Stimulated activated CD8-positive, alpha-beta memory T cell treated with anti-CD3 and anti-CD28 coated beads, Interleukin-15, amount 100 ng/mL, for 48 hours (primary cell): ENCODE data around the gene ADAMTSL1.

ENCODE experiments used
- DNase-seq, 2 donors: peaks; one replicate each; pipeline ENCODE4 v3.0.0-alpha.2; 2020; ENCODE audit warnings: low read depth in 2 of 2

The ADAMTSL1 gene

DNA sequence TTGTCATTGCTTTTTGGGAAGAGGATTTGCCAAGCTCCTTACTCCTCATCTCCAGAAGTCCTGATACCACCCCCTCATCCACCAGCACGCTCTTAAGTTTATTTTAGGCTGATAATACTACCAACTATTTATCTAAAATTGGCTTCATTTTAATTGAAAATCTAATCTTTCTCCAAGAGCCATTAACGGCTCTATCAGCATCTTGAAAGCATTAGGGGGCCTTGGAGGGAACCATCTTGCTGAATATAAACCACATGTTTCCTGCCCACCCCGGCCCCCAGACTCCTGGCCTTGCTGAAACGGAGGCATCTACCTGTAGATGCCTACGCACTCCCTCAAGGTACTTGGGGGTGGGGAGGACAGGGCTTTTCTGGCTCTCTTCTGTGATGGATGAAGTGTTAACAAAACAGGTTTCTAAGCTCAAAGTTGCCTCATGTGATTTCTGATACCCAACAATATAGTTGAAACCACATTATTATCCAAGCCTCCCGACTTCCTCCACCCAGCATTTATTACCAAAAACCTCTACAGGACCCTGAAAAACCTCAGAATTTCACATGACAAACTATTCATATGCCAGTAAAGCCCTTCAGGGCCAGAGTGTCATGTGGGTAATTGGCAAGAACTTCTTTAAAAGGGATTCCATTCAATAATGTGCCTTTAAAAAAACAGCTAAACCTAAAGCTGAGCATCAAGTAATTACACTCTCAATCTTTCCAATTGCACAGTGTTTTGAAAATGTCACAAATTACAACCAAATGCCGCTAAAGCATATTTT, 462.3 kb downstream of the ADAMTSL1 start:
- no peak for DNase-seq

DNA sequence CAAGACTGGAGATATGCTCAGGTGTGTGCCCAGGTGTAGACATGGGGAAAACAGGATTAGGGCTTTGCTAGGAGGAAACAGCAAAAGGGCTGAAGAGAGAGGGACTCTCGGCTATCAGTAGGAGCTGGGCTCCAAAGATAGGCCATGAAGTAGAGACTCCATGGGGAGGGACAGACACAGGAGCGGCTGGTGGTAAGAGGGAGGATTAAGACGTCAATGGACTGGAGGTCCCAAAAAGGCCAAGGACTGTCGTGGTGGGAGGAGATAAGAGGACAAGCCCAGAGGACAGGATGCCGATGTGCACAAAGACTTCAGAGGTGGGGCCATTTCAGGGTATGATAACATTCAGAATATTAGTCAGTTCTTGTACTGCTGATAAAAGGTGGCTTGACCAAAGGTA, 466.0 kb downstream of the ADAMTSL1 start:
- no peak for DNase-seq

DNA sequence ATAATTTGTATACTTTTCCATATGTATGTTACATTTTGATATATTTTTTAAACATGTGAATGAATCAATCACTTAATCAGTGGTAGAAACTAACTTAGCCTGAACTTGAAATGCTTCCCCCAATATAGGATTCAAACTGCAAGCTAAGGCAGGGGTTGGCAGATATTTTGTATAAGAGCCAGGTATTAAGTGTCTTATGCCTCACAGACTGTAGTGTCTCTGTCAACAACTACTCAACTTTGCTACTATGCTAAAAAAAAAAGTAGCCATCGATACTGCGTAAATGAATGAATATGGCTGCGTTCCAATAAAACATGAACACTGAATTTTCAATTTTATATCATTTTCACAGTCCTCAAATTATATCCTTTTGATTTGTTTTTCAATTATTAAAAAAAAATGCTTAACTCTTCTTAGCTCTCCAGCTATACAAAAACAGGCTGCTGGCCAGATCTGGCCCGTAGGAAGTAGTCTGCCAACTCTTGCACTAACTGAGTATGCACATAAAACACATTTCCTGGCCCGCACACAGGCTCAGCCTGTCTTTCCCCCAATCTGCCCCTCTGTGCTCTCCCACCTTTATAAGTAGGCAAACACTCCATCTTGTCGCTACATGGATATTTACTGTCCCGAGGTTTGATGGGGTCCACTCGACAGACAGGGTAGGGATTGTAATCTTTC, 467.2 kb downstream of the ADAMTSL1 start:
- no peak for DNase-seq

DNA sequence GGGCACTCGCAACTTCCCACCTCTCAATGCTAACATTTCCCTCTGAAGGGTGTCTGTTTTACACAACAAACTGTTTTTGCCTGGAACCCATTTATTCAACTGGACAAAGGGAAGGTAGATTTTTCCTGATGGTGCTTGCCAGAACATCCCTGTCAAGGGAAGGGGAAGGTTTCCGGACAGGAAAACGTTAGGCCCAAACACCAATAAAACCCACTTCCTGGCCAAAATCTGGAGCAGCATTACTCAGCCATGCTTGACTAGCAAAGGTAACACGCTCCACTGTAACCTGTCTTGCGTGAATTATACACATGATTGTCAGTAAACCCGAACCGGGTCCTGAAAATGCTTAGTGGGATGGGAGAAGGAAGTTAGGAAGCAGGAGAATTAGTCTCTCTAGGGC, 468.8 kb downstream of the ADAMTSL1 start:
- DNase-seq = no peak

DNA sequence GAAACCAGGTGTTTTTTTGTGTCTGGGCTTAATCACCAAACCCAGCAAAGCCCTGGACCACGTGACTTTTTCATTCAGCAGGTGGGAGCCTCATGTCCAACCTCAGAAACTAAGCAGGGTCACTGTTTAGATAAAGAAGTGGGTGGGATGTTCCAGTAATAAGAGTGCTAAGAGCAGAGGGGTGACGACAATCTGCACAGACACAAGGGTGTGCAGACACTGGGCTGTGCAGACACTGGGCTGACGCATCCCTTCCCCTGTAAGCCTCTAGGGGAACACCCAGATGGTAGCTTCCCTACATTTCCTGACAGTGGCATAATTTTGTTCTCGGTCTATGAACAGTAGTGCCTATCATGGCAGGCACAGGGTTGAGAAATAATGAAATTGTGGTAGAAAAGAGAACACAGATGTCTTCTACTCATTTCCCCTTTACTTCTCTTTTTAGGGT, 474.0 kb downstream of the ADAMTSL1 start:
- DNase-seq = no peak

DNA sequence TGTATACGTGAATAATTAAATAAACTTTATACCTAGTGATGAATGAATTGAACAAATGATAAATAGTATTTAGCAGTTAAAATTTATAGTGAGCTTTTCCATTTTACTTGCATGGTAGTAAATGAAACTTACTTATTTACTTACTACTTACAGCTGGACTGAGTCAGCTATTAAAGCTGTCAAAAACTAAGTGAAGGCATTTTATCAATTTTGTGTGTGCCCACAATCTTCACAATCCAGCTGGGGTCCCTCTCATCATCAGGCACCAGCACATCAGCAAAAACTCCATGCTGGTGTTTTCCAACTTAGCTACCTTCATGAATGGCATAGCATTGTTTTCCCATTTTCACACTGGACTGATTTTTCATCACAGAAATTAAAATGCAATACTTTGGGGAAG, 478.0 kb downstream of the ADAMTSL1 start:
- no peak for DNase-seq

DNA sequence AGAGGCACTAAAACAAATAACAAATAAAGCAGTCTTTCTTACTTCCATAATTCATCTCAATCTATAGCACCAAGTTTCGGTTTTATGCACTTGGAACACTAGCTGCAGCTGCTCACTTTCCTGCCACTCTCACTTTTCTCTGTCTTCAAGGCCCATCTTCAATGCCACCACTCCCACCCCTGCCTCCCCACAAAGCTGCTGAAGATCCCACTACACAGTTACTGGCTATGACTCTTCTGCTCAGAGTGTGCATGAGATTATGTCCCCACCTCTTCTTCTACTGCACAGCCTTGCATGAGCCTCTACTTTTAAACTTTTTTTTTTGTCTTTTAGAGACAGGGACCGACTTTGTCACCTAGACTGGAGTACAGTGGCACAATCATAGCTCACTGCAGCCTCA, 481.7 kb downstream of the ADAMTSL1 start:
- DNase-seq = no peak
